ENCODE data around the gene ANKDD1A.

- TF ChIP-seq EP300 (IDR thresholded peaks at IDR 0.05): no peak
- TF ChIP-seq CTCF (IDR thresholded peaks at IDR 0.05): no peak
- no peak for TF ChIP-seq POLR2A (IDR thresholded peaks at IDR 0.05)
Measured at GRCh38 chr15:64875641-64876223, 36.0 kb upstream of the ANKDD1A start.

Measured in stomach (tissue), 4 donors.